ENCODE results near the gene OCA2.

DNA sequence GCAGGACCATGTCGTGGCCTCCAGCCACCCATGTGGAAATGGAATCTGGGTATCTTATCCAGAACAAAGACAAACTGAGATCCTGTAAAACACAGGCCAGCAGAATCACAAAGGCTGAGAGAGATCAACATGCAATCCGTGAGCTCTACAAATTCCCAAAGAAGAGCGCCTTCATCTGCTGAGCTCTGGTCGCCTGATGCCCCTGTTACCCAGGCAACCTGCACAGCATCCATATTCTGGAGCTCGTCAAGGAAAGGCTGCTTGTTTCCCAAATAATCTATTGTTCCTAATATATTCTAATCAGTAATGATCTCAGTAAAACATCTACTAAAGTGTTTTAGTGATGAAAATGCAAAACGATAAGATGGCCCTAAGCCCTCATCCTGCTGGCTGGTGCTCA, 133.6 kb downstream of the OCA2 start:
- TF ChIP-seq, protein P1, sequence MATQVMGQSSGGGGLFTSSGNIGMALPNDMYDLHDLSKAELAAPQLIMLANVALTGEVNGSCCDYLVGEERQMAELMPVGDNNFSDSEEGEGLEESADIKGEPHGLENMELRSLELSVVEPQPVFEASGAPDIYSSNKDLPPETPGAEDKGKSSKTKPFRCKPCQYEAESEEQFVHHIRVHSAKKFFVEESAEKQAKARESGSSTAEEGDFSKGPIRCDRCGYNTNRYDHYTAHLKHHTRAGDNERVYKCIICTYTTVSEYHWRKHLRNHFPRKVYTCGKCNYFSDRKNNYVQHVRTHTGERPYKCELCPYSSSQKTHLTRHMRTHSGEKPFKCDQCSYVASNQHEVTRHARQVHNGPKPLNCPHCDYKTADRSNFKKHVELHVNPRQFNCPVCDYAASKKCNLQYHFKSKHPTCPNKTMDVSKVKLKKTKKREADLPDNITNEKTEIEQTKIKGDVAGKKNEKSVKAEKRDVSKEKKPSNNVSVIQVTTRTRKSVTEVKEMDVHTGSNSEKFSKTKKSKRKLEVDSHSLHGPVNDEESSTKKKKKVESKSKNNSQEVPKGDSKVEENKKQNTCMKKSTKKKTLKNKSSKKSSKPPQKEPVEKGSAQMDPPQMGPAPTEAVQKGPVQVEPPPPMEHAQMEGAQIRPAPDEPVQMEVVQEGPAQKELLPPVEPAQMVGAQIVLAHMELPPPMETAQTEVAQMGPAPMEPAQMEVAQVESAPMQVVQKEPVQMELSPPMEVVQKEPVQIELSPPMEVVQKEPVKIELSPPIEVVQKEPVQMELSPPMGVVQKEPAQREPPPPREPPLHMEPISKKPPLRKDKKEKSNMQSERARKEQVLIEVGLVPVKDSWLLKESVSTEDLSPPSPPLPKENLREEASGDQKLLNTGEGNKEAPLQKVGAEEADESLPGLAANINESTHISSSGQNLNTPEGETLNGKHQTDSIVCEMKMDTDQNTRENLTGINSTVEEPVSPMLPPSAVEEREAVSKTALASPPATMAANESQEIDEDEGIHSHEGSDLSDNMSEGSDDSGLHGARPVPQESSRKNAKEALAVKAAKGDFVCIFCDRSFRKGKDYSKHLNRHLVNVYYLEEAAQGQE (IDR thresholded peaks at IDR 0.05; ENCODE audit: low read depth) = no peak
- TF ChIP-seq RAD21 (IDR thresholded peaks at IDR 0.05; ENCODE audit: low read depth) (no peak), TEAD4 (IDR thresholded peaks at IDR 0.05) (no peak), CREB1 (IDR thresholded peaks at IDR 0.05; ENCODE audit: low read depth) (no peak), FOXM1 (IDR thresholded peaks at IDR 0.05; ENCODE audit: borderline replicate concordance, low read depth) (no peak), YY1 (IDR thresholded peaks at IDR 0.05; ENCODE audit: low read depth) (no peak), TAF1 (IDR thresholded peaks at IDR 0.05; ENCODE audit: low read depth) (no peak)
- TF ChIP-seq, protein P2, sequence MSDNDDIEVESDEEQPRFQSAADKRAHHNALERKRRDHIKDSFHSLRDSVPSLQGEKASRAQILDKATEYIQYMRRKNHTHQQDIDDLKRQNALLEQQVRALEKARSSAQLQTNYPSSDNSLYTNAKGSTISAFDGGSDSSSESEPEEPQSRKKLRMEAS (IDR thresholded peaks at IDR 0.05) = no peak
